ENCODE measurements around the gene GSN.

Gene GSN

GRCh38 chr9:121348221-121348620, 80.3 kb downstream of the GSN start:
- no peak overlapping the region for H3K4me3 ChIP-seq
- H3K9ac ChIP-seq (ENCODE audit: insufficient read length): peak overlapping the region; percentile 28
- no peak for DNase-seq (ENCODE audit: low read depth, low spot score)
- TF ChIP-seq FOXP2 (optimal IDR thresholded peaks at IDR 0.05; ENCODE audit: control extremely low read depth, extremely low read length, insufficient read depth): no peak
- no peak for TF ChIP-seq EZH2 (IDR thresholded peaks at IDR 0.05)
- no peak for TF ChIP-seq POLR2AphosphoS5 (IDR thresholded peaks at IDR 0.05; ENCODE audit: borderline replicate concordance, low read depth, low read length)
- peak overlapping the region; percentile 94 for H3K27ac ChIP-seq
- peaks cover 5% of the 10 kb centered on the region; the same call in 1 of the 2 replicates for H3K36me3 ChIP-seq (ENCODE audit: insufficient read depth, low read length)
- H3K9me3 ChIP-seq (ENCODE audit: low read depth, low read length): no peaks in the 10 kb centered on the region

- H3K9me3 ChIP-seq (ENCODE audit: low read depth, low read length): no peaks in the 10 kb centered on the region
- no peak for DNase-seq (ENCODE audit: low read depth, low spot score)
- peaks cover 6% of the 10 kb centered on the region; the same call in 1 of the 2 replicates for H3K36me3 ChIP-seq (ENCODE audit: insufficient read depth, low read length)
- H3K27ac ChIP-seq: peak overlapping the region; percentile 94
- H3K9ac ChIP-seq (ENCODE audit: insufficient read length): peak overlapping the region; percentile 28
- TF ChIP-seq POLR2AphosphoS5 (IDR thresholded peaks at IDR 0.05; ENCODE audit: borderline replicate concordance, low read depth, low read length): no peak
- no peak for TF ChIP-seq FOXP2 (optimal IDR thresholded peaks at IDR 0.05; ENCODE audit: control extremely low read depth, extremely low read length, insufficient read depth)
- no peak for TF ChIP-seq EZH2 (IDR thresholded peaks at IDR 0.05)
- H3K4me3 ChIP-seq: peak overlapping the region; percentile 40; the same call in 1 of the 2 replicates
Measured at GRCh38 chr9:121349009-121349408, 81.0 kb downstream of the GSN start.

GRCh38 chr9:121350036-121350435, 82.1 kb downstream of the GSN start:
- no peak for TF ChIP-seq FOXP2 (optimal IDR thresholded peaks at IDR 0.05; ENCODE audit: control extremely low read depth, extremely low read length, insufficient read depth)
- no peak for TF ChIP-seq EZH2 (IDR thresholded peaks at IDR 0.05)
- no peak for TF ChIP-seq POLR2AphosphoS5 (IDR thresholded peaks at IDR 0.05; ENCODE audit: borderline replicate concordance, low read depth, low read length)
- no peak for DNase-seq (ENCODE audit: low read depth, low spot score)
- peak overlapping the region; percentile 94 for H3K27ac ChIP-seq
- peaks cover 9% of the 10 kb centered on the region; the same call in 1 of the 2 replicates for H3K36me3 ChIP-seq (ENCODE audit: insufficient read depth, low read length)
- no peaks in the 10 kb centered on the region for H3K9me3 ChIP-seq (ENCODE audit: low read depth, low read length)
- 0 out of 2 replicates have a peak overlapping the region, but pooled peaks have one; percentile 70 for H3K4me3 ChIP-seq
- peak overlapping the region; percentile 24 for H3K9ac ChIP-seq (ENCODE audit: insufficient read length)

GRCh38 chr9:121350993-121351561, 83.1 kb downstream of the GSN start:
- DNase-seq (ENCODE audit: low read depth, low spot score): no peak
- H3K27ac ChIP-seq: peak overlapping the region; percentile 94
- peak overlapping the region; percentile 24 for H3K9ac ChIP-seq (ENCODE audit: insufficient read length)
- no peaks in the 10 kb centered on the region for H3K9me3 ChIP-seq (ENCODE audit: low read depth, low read length)
- TF ChIP-seq POLR2AphosphoS5 (IDR thresholded peaks at IDR 0.05; ENCODE audit: borderline replicate concordance, low read depth, low read length): peak; percentile 37
- no peak for TF ChIP-seq EZH2 (IDR thresholded peaks at IDR 0.05)
- peaks cover 9% of the 10 kb centered on the region; the same call in 1 of the 2 replicates for H3K36me3 ChIP-seq (ENCODE audit: insufficient read depth, low read length)
- H3K4me3 ChIP-seq: peak overlapping the region; percentile 70

GRCh38 chr9:121353241-121354061, 85.5 kb downstream of the GSN start:
- no peak overlapping the region for H3K4me3 ChIP-seq
- peaks cover 9% of the 10 kb centered on the region; the same call in 1 of the 2 replicates for H3K36me3 ChIP-seq (ENCODE audit: insufficient read depth, low read length)
- TF ChIP-seq FOXP2 (optimal IDR thresholded peaks at IDR 0.05; ENCODE audit: control extremely low read depth, extremely low read length, insufficient read depth): no peak
- TF ChIP-seq EZH2 (IDR thresholded peaks at IDR 0.05): no peak
- H3K9me3 ChIP-seq (ENCODE audit: low read depth, low read length): no peaks in the 10 kb centered on the region
- H3K9ac ChIP-seq (ENCODE audit: insufficient read length): no peak overlapping the region
- no peak overlapping the region for H3K27ac ChIP-seq
- no peak for DNase-seq (ENCODE audit: low read depth, low spot score)

- Histone ChIP-seq H3K9ac (ENCODE audit: insufficient read length) (no peak overlapping the region), H3K9me3 (ENCODE audit: low read depth, low read length) (no peaks in the 10 kb centered on the region), H3K27ac (no peak overlapping the region), H3K36me3 (ENCODE audit: insufficient read depth, low read length) (peaks cover 9% of the 10 kb centered on the region; the same call in 1 of the 2 replicates), H3K4me3 (no peak overlapping the region)
- no peak for DNase-seq (ENCODE audit: low read depth, low spot score)
- TF ChIP-seq FOXP2 (optimal IDR thresholded peaks at IDR 0.05; ENCODE audit: control extremely low read depth, extremely low read length, insufficient read depth) (no peak), EZH2 (IDR thresholded peaks at IDR 0.05) (no peak), POLR2AphosphoS5 (IDR thresholded peaks at IDR 0.05; ENCODE audit: borderline replicate concordance, low read depth, low read length) (no peak)
Measured at GRCh38 chr9:121354141-121354540, 86.2 kb downstream of the GSN start.

GRCh38 chr9:121354762-121355161, 86.8 kb downstream of the GSN start:
- no peak for DNase-seq (ENCODE audit: low read depth, low spot score)
- Histone ChIP-seq H3K27ac (no peak overlapping the region), H3K9me3 (ENCODE audit: low read depth, low read length) (no peaks in the 10 kb centered on the region), H3K9ac (ENCODE audit: insufficient read length) (no peak overlapping the region), H3K4me3 (no peak overlapping the region), H3K36me3 (ENCODE audit: insufficient read depth, low read length) (peaks cover 9% of the 10 kb centered on the region; the same call in 1 of the 2 replicates)
- TF ChIP-seq FOXP2 (optimal IDR thresholded peaks at IDR 0.05; ENCODE audit: control extremely low read depth, extremely low read length, insufficient read depth): no peak
- TF ChIP-seq EZH2 (IDR thresholded peaks at IDR 0.05): no peak
- TF ChIP-seq POLR2AphosphoS5 (IDR thresholded peaks at IDR 0.05; ENCODE audit: borderline replicate concordance, low read depth, low read length): no peak

- TF ChIP-seq FOXP2 (optimal IDR thresholded peaks at IDR 0.05; ENCODE audit: control extremely low read depth, extremely low read length, insufficient read depth) (no peak), EZH2 (IDR thresholded peaks at IDR 0.05) (no peak), POLR2AphosphoS5 (IDR thresholded peaks at IDR 0.05; ENCODE audit: borderline replicate concordance, low read depth, low read length) (no peak)
- no peak overlapping the region for H3K27ac ChIP-seq
- H3K36me3 ChIP-seq (ENCODE audit: insufficient read depth, low read length): peaks cover 9% of the 10 kb centered on the region; the same call in 1 of the 2 replicates
- H3K4me3 ChIP-seq: no peak overlapping the region
- H3K9ac ChIP-seq (ENCODE audit: insufficient read length): no peak overlapping the region
- H3K9me3 ChIP-seq (ENCODE audit: low read depth, low read length): no peaks in the 10 kb centered on the region
- DNase-seq (ENCODE audit: low read depth, low spot score): no peak
Measured at GRCh38 chr9:121357011-121357410, 89.0 kb downstream of the GSN start.
